GM19324 (cell line): Measurements from ENCODE around the gene RBPMS2.

ENCODE experiments used
- ATAC-seq: cut with Tn5 transposase; IDR thresholded peaks from one replicate; pipeline ENCODE4 v1.9.1; 2021; ENCODE audit warnings: mild to moderate bottlenecking, moderate library complexity; ENCODE audit not compliant: unreplicated experiment, low FRiP score

The RBPMS2 gene

DNA sequence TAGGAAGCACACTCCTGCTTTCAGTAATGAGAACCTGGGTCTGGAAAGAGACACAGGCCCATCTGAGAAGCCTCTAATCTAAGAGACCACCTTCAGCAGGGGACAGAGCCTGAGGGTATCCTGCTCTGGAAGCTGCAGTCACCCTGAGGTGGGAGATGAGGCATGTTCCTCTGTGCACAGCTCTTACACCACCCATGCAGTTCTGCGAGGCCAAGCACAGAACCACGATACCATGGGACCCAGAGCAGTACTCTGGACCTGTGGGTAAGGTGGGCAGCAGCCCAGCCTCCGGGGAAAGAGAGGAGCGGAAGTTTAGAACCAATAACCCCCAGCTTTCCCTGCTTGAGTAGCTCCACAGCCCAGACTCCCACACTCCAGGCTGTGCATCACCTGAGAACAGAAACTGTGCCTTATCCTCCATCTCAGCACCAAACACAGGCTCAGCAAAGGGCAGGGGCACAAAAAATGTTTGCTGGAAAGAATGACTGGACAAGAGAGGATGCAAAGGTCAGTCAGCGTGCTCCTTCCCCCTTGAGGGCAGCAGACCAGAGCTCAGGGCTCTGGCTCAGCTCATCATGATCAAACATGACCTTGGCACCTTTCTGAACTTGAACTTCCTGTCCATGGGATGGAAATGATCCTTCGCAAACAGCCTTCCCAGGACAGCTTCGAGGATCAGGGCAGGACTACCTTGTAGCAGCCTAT is 43.1 kb downstream of the RBPMS2 start:
- ATAC-seq = no peak

DNA sequence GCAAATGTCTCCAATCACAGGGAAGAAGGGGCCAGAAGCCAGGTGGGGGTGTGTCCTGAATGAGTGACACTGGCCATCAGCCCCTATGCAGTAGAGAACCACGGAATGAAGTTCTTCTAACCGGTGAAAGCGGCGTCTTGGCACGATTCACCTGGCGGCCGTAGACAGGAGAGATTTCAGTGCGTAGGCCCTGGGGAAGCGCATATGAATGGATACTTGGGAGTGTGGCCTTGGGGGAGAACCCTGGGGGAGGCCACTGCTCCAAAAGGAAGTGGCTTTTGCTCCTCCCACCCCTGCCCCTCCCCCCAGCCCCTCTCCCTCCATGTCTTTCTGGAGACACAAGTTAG is 43.6 kb downstream of the RBPMS2 start:
- no peak for ATAC-seq

DNA sequence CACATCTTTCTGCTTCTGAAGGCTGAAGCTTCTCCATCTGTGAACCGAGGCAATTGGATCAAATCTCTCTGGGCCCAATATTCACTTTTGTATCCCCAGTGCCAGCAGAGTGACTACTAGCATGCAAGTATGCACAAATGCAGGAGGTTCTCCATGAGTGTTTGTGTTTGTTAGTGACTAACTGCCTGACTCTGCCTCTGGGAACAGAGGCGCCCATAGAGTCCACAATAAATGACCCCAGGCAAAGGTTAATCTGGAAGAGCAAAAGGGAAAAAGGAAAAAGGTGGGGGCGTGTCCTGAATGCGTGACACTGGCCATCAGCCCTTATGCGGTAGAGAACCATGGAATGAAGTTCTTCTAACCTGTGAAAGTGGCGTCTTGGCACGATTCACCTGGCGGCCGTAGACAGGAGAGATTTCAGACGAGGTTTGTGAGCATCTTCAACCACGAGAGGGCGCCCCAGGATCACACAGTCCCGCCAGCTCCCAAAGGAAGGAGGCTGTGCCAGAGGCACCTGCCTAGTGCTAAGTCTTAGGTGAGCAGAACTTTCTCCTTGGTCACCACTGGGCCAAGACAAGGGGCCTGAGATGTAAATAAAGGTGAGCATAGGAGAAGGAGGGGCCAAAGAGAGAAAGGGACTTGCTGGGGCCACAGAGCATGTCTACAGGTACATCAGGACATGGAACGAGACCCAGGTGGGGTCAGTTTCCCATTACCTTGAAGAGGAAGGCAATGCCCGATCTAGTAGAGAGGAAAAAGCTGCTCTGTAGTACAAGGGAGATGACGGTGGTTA is 44.2 kb downstream of the RBPMS2 start:
- ATAC-seq = no peak

DNA sequence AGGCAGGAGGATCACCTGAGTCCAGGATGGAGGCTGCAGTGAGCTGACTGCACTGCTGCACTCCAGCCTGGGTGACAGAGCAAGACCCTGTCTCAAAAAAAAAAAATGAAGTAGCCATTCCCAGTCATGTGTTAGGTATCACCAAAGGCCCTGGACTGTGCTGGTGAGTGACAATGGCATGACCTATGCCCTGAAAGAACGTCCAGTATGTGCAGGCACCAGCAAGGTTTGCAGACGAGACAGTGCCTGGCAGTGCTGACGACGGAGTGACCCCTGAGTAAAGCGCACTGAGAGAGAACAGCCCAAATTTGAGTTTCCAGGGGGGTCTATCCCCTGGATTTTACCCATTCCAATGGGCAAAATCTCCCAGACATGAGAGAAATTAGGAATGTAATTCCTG is 45.2 kb downstream of the RBPMS2 start:
- no peak for ATAC-seq

GRCh38 chr15:64720188-64720587 is 55.2 kb downstream of the RBPMS2 start:
- ATAC-seq = no peak

- ATAC-seq = no peak
These were observed 57.5 kb downstream of the RBPMS2 start for GRCh38 chr15:64717735-64718495.

GRCh38 chr15:64717130-64717529 is 58.3 kb downstream of the RBPMS2 start:
- no peak for ATAC-seq

DNA sequence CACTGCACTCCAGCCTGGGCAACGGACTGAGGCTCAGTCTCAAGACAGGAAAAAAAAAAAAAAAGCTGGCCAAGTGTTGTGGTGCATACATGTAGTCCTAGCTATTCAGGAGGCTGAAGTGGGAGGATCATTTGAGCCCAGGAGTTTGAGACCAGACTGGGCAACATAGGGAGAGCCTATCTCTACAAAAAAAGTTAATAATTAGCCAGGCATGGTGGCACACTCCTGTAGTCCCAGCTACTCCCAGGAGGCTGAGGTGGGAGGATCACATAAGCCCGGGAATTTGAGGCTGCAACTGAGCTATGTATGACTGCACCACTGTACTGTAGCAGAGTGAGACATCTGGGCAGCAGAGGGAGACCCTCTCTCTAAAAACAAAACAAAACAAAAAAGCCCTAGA is 58.9 kb downstream of the RBPMS2 start:
- no peak for ATAC-seq

- no peak for ATAC-seq
These were observed 61.8 kb downstream of the RBPMS2 start for GRCh38 chr15:64713592-64713991.

DNA sequence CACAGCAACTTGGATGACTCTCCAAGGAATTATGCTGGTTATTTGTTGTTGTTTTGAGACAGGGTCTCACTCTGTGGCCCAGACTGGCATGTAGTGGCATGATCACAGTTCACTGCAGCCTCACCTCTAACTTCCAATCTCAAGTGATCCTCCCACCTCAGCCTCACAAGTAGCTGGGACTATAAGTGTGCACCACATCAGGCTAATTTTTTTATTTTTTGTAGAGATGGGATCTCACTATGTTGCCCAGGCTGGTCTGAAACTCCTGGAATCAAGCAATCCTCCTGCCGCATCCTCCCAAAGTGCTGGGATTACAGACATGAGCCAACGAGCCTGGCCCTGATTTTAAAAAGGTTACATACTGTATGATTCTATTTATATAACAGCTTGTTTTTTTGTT is 63.0 kb downstream of the RBPMS2 start:
- ATAC-seq = no peak

DNA sequence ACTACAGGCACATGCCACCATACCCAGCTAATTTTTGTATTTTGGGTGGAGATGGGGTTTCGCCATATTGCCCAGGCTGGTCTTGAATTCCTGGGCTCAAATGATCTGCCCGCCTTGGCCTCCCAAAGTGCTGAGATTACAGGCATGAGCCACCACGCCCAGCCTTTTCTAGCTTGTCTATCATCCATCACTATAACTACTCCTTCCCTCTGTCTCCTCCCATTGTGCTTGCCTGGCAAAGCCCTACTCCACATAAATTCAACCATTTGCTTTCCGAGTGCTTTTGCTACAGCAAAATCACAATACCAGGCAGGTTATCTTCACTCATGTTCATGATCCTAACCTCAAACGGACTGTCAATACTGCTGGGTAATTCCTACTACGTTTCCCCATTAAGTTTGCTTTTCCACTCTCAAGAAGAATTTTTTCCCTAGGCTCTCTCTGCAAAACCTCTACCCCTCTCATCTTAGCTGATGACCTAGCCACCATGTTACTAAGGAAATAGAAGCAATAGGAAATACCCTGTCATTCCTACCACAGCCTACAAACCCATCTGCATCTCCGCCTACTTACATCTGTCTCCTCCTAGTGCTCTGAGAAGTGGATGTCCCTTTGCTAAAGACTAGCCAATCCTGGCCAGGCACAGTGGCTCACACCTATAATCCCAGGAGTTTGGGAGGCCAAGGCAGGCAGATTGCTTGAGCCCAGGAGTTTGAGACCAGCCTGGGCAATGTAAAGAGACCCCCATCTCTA is 64.5 kb downstream of the RBPMS2 start:
- ATAC-seq = no peak

DNA sequence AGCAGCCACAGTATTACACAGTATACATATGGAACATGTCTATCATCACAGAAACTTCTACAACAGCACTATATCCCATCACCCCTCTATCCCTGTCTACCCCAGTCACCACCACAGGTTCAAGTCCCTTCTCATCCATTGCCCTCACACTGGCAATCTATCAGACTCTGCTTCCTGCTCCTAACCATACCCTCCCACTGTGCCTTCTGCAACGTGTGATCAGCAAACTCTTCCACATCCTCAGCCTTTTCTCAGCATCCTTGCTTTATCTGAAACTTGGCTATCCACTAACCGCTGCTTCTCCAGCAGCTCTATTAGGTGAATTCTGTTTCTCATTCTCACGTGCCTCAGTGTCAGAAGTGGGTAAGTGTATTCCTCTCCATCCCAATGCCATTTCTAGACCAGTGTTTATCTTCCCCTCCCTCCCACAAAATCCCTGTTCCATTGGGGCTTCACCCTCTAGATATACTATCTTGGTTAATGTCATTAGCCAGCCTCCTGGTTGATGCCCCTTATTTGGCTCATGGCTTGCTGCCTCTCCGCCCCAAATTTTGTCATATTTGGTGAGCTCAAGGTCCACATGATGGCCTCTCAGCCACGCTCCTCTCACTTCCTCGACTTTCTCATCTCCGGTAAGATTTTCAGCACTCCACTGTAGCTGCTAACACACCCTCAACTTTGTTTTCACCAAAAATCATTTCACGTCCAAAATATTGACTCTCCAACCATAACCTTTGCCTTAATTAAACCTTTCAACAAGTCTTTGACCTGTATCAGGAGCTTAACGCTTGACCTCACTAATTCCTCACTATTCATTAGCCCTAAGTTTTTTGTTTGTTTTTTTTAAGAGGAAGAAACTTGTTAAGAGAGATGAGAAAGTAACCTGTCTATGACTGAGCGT is 69.1 kb downstream of the RBPMS2 start:
- no peak for ATAC-seq

- ATAC-seq = no peak
These were observed 70.4 kb downstream of the RBPMS2 start for GRCh38 chr15:64705006-64705405.

DNA sequence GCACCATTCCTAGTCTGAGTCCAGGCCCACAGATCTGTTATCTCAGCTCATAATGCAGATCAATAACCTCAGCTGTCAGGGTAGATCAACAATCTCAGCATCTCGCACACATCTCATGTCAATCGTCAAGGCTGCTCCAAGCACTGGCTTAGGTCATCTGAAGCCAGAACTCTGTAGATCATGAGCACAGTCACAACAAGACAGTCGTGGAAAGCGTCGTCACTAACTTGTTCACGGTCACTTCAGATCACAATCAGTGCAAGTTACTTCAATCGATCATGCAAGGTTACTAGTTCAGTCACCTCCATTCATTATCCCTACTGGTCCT is 71.8 kb downstream of the RBPMS2 start:
- ATAC-seq = peak; percentile 13

DNA sequence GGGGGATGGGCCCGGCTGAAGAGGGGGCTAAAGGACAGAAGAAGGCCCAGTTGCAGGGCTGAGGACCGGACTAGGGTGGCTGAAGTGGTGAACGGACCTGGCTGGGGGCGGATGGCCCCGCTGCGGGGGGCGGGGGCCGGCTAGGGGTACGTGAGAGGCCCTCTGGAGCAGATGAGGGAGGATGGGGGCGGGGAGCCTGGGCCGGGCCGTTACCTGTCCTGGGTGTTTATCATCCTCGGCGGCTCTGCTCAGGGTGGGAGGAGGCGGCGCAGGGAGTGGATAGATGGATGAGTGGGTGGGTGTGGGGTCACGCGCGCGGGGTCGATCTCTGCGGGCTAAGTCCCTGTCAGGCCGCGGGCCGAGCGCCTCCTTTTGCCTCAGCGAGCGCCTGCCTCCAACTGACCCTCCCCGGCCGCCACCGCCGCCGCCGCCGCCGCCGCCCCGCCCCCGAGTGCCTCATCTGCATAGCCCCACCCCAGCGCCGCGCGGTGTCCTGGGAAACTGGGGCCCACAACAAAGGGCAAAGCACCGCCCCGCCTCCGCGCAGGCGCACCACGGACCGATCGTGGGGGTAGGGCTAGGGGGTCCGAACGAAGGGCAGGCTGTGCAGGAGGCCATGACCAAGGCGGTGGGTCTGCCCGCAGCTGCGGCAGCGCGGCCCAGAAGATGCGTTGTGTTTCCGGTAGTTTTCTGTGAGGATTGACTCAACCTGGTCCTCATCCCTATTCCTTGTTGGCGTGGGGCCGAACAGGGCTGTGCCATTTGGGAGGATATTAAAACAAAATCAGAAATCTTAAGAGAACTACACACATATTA is 72.4 kb downstream of the RBPMS2 start:
- peak; percentile 87 for ATAC-seq

GRCh38 chr15:64701482-64702184 is 73.8 kb downstream of the RBPMS2 start:
- no peak for ATAC-seq

DNA sequence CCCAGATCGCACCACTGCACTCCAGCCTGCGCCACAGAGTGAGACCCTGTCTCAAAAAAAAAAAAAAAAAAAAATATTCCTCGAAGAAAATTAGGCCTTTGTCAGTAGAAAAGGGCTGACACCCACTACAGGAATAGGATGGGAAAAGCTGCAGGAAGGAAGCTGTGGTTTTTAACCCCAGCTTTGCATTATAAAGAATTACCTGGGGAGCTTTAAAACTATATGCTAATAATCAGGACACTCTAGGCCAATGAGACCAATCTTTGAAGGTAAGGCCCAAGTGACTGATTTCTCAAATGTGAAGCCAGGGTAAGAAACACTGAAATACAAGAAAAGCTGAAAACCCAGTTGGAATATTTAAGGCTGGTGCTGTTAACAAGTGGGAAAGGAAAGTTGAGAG is 74.3 kb downstream of the RBPMS2 start:
- no peak for ATAC-seq

GRCh38 chr15:64699751-64700388 is 75.5 kb downstream of the RBPMS2 start:
- no peak for ATAC-seq
